Measurements from ENCODE around the gene ANK3. TPM values are rescaled to one million over a fixed set of nuclear protein-coding genes. Genes with fewer than 3 reads are reported as not detected.

The ANK3 gene
- polyA plus RNA-seq, 1 donor: 89.1 TPM

DNA sequence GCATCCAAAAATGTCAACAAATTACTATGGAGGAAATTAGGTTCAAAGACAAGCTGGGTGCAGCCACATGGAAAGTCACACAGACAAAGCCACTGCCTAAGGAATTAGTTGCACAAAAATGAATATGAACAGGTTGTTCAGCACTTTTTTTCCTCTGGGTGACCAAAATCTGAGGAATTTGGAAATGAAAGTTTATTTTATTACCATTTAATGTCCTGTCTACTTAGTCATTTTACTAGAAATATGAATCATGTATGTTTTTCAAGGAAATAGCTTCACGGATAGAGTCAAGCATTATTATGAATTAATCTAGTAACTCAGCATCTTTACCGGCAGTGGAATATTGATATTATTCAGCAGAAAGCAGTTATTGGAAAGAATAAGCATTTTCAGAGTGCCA, 106.3 kb downstream of the ANK3 start:
- WGBS (ENCODE audit: insufficient coverage, low lambda C conversion rate): no CpG with 5 or more reads among the region's 2 CpGs
- no peaks in the 10 kb centered on the region for H3K36me3 ChIP-seq (ENCODE audit: control insufficient read depth, insufficient read depth, low read length)
- no peak overlapping the region for H3K4me3 ChIP-seq (ENCODE audit: low read length)
- no peaks in the 10 kb centered on the region for H3K27me3 ChIP-seq (ENCODE audit: control insufficient read depth, insufficient read depth, low read length)
- no peak for DNase-seq
- H3K9me3 ChIP-seq (ENCODE audit: control insufficient read depth, low read depth, low read length): no peaks in the 10 kb centered on the region
- no peaks in the 10 kb centered on the region for H3K4me1 ChIP-seq (ENCODE audit: control insufficient read depth, insufficient read depth, low read length)
- H3K27ac ChIP-seq (ENCODE audit: low read length): no peak overlapping the region

DNA sequence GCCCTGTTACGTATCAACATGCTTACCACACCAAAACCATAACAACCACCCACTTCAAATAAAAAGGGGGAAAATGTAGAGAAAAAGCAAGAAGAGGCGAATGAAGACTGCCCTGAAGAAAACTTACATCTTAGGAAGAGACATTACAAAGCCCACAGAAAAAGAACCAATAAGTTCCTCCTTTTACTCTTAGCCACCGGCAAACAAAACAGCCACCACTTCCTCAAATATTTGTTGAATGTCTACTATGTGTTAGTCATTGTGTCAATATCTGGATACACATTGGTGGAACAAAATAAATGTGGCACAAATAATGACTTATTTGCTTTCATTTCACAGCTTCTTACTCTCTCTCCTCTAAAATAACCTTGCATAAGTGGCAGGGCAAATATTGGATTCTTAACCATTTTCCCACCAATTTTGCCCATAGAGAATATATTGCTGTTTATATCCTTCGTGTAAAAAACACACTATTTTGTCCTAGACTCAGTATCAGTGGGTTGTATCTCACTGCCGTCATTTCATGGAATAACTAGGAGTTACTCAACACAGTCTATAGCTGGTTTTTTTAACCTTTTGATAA, 106.8 kb downstream of the ANK3 start:
- Histone ChIP-seq H3K4me1 (ENCODE audit: control insufficient read depth, insufficient read depth, low read length) (no peaks in the 10 kb centered on the region), H3K4me3 (ENCODE audit: low read length) (no peak overlapping the region), H3K9me3 (ENCODE audit: control insufficient read depth, low read depth, low read length) (no peaks in the 10 kb centered on the region), H3K27me3 (ENCODE audit: control insufficient read depth, insufficient read depth, low read length) (no peaks in the 10 kb centered on the region), H3K27ac (ENCODE audit: low read length) (no peak overlapping the region), H3K36me3 (ENCODE audit: control insufficient read depth, insufficient read depth, low read length) (no peaks in the 10 kb centered on the region)
- no peak for DNase-seq
- 80% methylated on average over 2 of the region's 5 CpGs for WGBS (ENCODE audit: insufficient coverage, low lambda C conversion rate)

DNA sequence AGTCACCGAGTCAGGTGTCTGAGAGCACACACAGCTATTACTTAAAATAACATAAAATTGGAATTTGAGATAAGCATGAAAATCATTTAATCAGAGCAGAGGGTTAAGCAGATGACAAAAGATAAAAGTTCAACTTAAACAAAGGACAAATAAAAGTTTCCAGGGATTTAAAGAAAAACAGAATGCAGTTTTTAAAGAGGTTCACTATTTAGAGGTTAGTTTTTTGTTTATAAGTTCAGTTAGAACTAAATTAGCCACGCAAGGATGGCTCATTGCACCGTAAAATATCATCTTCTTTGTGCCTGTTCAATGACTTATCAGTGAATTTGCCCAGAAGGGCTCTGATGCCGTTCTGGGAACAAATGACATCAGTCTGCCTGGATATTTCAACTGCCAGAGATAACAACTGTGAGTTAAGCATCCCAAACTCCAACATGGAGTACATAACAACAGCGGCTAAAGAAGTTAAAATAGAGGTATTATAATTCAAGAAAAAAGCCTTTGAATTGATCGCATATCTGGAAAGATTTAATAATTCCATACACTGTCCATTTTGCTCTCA, 107.8 kb downstream of the ANK3 start:
- Histone ChIP-seq H3K36me3 (ENCODE audit: control insufficient read depth, insufficient read depth, low read length) (no peaks in the 10 kb centered on the region), H3K27me3 (ENCODE audit: control insufficient read depth, insufficient read depth, low read length) (no peaks in the 10 kb centered on the region), H3K4me1 (ENCODE audit: control insufficient read depth, insufficient read depth, low read length) (no peaks in the 10 kb centered on the region), H3K9me3 (ENCODE audit: control insufficient read depth, low read depth, low read length) (no peaks in the 10 kb centered on the region), H3K4me3 (ENCODE audit: low read length) (no peak overlapping the region), H3K27ac (ENCODE audit: low read length) (no peak overlapping the region)
- 50% methylated on average over 2 of the region's 6 CpGs for WGBS (ENCODE audit: insufficient coverage, low lambda C conversion rate)
- no peak for DNase-seq

DNA sequence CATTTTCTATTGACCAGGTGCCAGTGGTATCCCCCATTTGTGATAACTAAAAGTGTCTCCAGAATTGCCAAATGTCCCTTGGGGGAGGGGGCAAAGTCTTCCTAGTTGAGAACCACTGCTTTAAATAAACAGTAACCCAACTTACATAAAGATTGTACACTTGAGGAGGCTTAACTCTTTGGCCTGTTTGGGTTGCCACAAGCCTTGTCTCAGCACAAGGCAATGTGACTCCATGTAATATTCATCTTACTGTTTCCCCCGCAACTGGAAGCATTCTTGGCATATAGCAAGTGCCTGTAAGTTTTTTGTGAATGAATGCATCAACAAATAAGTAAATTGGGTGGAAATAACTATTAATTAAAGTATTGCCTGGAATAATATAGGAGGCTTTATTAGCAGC, 108.3 kb downstream of the ANK3 start:
- no peak overlapping the region for H3K27ac ChIP-seq (ENCODE audit: low read length)
- WGBS (ENCODE audit: insufficient coverage, low lambda C conversion rate): 100% methylated on average over 1 of the region's 1 CpG
- no peaks in the 10 kb centered on the region for H3K36me3 ChIP-seq (ENCODE audit: control insufficient read depth, insufficient read depth, low read length)
- no peaks in the 10 kb centered on the region for H3K9me3 ChIP-seq (ENCODE audit: control insufficient read depth, low read depth, low read length)
- H3K27me3 ChIP-seq (ENCODE audit: control insufficient read depth, insufficient read depth, low read length): no peaks in the 10 kb centered on the region
- no peak overlapping the region for H3K4me3 ChIP-seq (ENCODE audit: low read length)
- no peak for DNase-seq
- H3K4me1 ChIP-seq (ENCODE audit: control insufficient read depth, insufficient read depth, low read length): no peaks in the 10 kb centered on the region

DNA sequence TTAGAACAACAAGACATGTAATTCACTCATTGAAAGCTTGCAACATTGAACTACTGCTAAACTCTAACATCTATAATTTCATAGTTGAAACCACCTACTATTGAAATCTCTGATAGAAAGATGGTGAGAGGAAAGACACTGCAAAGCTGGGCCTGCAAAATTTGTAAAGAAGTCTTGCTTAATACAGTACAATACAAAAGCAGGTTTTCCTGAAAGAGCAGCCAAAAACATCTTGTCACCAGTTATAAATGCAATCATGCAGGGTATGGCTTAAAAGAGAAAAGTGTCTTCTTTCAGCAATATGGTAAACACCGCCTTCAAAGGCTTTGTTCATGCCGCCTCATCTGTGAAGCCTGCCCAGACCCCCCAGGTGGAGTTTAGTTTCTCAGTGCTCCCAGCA, 109.2 kb downstream of the ANK3 start:
- H3K27ac ChIP-seq (ENCODE audit: low read length): no peak overlapping the region
- WGBS (ENCODE audit: insufficient coverage, low lambda C conversion rate): no CpG with 5 or more reads among the region's 2 CpGs

DNA sequence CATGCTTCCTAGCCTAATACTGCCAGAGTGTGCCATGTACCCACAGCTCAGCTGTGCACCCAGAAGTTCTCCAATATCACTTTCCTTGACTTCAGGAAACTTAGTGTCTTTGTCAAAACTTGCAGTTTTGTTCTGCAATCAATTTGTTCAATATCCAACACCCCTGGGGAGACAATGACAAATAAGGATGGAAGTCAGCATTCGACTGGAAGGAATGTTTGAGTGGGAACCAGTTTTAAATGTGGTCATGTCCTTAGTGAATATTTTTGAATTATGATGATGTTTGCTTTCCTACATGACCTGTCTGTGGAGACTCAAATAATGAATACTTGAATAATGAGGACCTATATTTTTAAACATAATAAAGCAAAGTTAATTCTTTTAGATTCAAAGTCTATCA, 112.0 kb downstream of the ANK3 start:
- Histone ChIP-seq H3K27ac (ENCODE audit: low read length) (no peak overlapping the region), H3K36me3 (ENCODE audit: control insufficient read depth, insufficient read depth, low read length) (no peaks in the 10 kb centered on the region), H3K4me1 (ENCODE audit: control insufficient read depth, insufficient read depth, low read length) (no peaks in the 10 kb centered on the region), H3K9me3 (ENCODE audit: control insufficient read depth, low read depth, low read length) (no peaks in the 10 kb centered on the region), H3K4me3 (ENCODE audit: low read length) (no peak overlapping the region), H3K27me3 (ENCODE audit: control insufficient read depth, insufficient read depth, low read length) (no peaks in the 10 kb centered on the region)
- WGBS (ENCODE audit: insufficient coverage, low lambda C conversion rate): no CpG with 5 or more reads among the region's 1 CpG
- DNase-seq: no peak

More for the DNA sequence above, 109.2 kb downstream of the ANK3 start:
- H3K36me3 ChIP-seq (ENCODE audit: control insufficient read depth, insufficient read depth, low read length): no peaks in the 10 kb centered on the region
- H3K4me3 ChIP-seq (ENCODE audit: low read length): no peak overlapping the region
- DNase-seq: no peak
- no peaks in the 10 kb centered on the region for H3K27me3 ChIP-seq (ENCODE audit: control insufficient read depth, insufficient read depth, low read length)
- H3K9me3 ChIP-seq (ENCODE audit: control insufficient read depth, low read depth, low read length): no peaks in the 10 kb centered on the region
- H3K4me1 ChIP-seq (ENCODE audit: control insufficient read depth, insufficient read depth, low read length): no peaks in the 10 kb centered on the region

DNA sequence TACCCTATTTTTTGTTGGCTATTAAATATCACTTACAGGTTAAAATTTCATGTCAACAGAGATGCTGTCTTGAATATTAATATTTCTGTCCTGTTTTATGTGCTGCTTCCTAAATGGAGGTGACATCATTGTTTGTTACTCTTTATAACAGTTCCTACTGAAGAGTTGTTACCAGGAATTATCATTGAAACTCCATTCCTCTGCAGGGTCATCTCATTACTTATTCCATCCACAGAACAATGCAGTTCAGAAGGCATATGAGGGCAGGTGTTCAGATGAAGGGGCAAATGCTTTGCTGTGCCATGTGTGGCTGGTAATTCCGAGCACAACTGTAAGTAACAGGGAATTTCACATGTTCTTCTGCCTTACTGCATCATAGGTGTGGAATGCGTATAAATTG, 113.4 kb downstream of the ANK3 start:
- Histone ChIP-seq H3K36me3 (ENCODE audit: control insufficient read depth, insufficient read depth, low read length) (no peaks in the 10 kb centered on the region), H3K4me1 (ENCODE audit: control insufficient read depth, insufficient read depth, low read length) (no peaks in the 10 kb centered on the region), H3K9me3 (ENCODE audit: control insufficient read depth, low read depth, low read length) (no peaks in the 10 kb centered on the region), H3K4me3 (ENCODE audit: low read length) (no peak overlapping the region), H3K27ac (ENCODE audit: low read length) (no peak overlapping the region), H3K27me3 (ENCODE audit: control insufficient read depth, insufficient read depth, low read length) (no peaks in the 10 kb centered on the region)
- no CpG with 5 or more reads among the region's 2 CpGs for whole genome bisulfite sequencing (ENCODE audit: insufficient coverage, low lambda C conversion rate)
- DNase-seq: no peak

DNA sequence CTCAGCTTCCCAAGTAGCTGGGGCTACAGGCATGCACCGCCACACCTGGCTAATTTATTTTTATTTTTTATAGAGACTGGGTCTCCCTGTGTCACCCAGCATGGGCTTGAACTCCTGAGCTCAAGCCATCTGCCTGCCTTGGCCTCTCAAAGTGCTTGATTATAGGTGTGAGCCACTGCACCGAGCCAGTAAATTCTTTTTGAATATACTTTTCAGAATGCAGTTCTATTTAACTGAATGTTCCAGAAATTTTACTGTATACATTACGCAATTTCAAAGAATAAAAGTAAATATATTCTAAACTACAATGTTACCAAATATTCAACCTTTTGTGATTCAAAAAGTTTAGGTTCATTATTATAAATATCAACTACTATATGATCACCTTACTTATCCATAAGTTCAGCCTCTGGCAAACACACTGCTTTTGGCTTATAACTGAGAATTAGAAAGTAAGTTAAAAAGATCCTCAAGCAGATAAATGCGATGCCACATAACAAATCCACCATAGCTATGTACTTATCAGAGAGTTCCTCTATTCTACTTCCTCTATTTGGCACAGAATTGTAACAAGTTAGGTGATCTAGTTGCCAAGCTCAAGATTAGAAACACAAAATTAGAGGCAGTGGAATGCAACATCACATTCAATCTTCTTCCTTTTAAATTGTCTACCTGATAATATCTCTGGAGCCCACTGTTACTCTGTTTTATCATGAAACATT, 118.2 kb downstream of the ANK3 start:
- Histone ChIP-seq H3K36me3 (ENCODE audit: control insufficient read depth, insufficient read depth, low read length) (no peaks in the 10 kb centered on the region), H3K4me3 (ENCODE audit: low read length) (no peak overlapping the region), H3K27ac (ENCODE audit: low read length) (no peak overlapping the region), H3K4me1 (ENCODE audit: control insufficient read depth, insufficient read depth, low read length) (no peaks in the 10 kb centered on the region), H3K9me3 (ENCODE audit: control insufficient read depth, low read depth, low read length) (no peaks in the 10 kb centered on the region), H3K27me3 (ENCODE audit: control insufficient read depth, insufficient read depth, low read length) (no peaks in the 10 kb centered on the region)
- 100% methylated on average over 1 of the region's 4 CpGs for WGBS (ENCODE audit: insufficient coverage, low lambda C conversion rate)
- no peak for DNase-seq

DNA sequence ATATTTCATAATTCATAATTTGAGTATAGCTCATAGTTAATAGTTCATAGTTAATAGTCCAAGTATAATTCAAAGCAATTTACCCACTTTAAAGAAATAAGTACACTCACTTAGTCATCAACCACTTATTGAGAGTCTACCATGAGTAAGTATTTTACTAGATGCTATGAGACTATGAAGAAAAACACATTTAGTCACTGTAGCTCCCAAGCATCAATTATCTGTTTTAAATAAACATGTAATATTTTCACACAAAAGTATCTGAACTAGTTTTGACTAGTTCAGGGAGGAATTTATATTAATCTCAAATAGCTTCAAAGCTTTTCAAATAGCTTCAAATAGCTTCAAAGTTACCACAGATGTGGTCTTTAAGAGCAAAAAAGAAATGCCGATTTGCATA, 119.2 kb downstream of the ANK3 start:
- no peaks in the 10 kb centered on the region for H3K27me3 ChIP-seq (ENCODE audit: control insufficient read depth, insufficient read depth, low read length)
- DNase-seq: no peak
- 100% methylated on average over 1 of the region's 1 CpG for WGBS (ENCODE audit: insufficient coverage, low lambda C conversion rate)
- no peaks in the 10 kb centered on the region for H3K4me1 ChIP-seq (ENCODE audit: control insufficient read depth, insufficient read depth, low read length)
- no peaks in the 10 kb centered on the region for H3K36me3 ChIP-seq (ENCODE audit: control insufficient read depth, insufficient read depth, low read length)
- H3K27ac ChIP-seq (ENCODE audit: low read length): no peak overlapping the region
- no peak overlapping the region for H3K4me3 ChIP-seq (ENCODE audit: low read length)
- H3K9me3 ChIP-seq (ENCODE audit: control insufficient read depth, low read depth, low read length): no peaks in the 10 kb centered on the region

DNA sequence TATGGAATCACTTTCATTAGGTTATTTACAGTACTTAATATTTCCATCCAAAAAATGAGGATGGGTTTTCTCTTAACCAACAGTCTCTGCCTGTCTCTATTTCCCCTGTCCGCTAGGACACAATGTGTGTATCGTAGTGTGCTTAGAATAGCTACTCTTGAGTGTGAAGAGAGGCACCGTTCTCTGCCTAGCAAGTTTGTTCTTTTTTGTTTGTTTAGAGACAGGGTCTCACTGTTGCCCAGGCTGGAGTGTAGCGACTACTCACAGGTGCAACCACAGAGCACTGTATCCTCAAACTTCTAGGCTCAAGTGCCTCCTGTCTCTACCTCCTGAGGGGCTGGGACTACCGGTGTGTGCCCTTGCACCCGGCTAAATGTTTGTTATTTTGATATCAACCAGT, 121.9 kb downstream of the ANK3 start:
- no CpG with 5 or more reads among the region's 6 CpGs for WGBS (ENCODE audit: insufficient coverage, low lambda C conversion rate)
- peaks cover 4% of the 10 kb centered on the region for H3K36me3 ChIP-seq (ENCODE audit: control insufficient read depth, insufficient read depth, low read length)

DNA sequence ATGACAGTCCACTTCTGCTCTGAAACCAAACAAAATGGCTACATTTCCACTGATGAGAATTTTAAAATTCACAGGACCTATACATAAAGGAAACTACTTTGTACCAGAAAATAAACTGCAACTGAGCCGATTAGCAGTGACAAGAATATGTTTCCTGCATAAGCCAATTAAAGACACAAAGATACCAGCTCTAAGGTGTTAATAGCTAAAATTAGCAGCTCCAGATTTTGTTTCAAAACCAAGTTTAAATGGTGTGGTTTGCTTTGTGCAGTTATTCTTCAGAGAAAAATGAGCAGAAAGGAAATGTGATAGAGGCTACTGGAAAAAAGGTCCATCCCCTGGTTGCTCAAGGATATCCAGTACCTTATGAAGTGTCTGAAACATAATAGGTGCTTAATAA, 123.2 kb downstream of the ANK3 start:
- H3K36me3 ChIP-seq (ENCODE audit: control insufficient read depth, insufficient read depth, low read length): peaks cover 8% of the 10 kb centered on the region
- H3K27me3 ChIP-seq (ENCODE audit: control insufficient read depth, insufficient read depth, low read length): no peaks in the 10 kb centered on the region
- 83% methylated on average over 1 of the region's 1 CpG for WGBS (ENCODE audit: insufficient coverage, low lambda C conversion rate)

More for the DNA sequence above, 121.9 kb downstream of the ANK3 start:
- H3K4me1 ChIP-seq (ENCODE audit: control insufficient read depth, insufficient read depth, low read length): no peaks in the 10 kb centered on the region
- no peaks in the 10 kb centered on the region for H3K9me3 ChIP-seq (ENCODE audit: control insufficient read depth, low read depth, low read length)
- H3K27ac ChIP-seq (ENCODE audit: low read length): no peak overlapping the region
- H3K4me3 ChIP-seq (ENCODE audit: low read length): no peak overlapping the region
- H3K27me3 ChIP-seq (ENCODE audit: control insufficient read depth, insufficient read depth, low read length): no peaks in the 10 kb centered on the region
- no peak for DNase-seq

More for the DNA sequence above, 123.2 kb downstream of the ANK3 start:
- Histone ChIP-seq H3K4me1 (ENCODE audit: control insufficient read depth, insufficient read depth, low read length) (no peaks in the 10 kb centered on the region), H3K9me3 (ENCODE audit: control insufficient read depth, low read depth, low read length) (no peaks in the 10 kb centered on the region), H3K27ac (ENCODE audit: low read length) (no peak overlapping the region), H3K4me3 (ENCODE audit: low read length) (no peak overlapping the region)
- DNase-seq: no peak
